NCI-H226 (cell line): ENCODE data around the gene CFTR.

ENCODE experiments used
- DNase-seq: peaks from one replicate; pipeline ENCODE4 v3.0.0-alpha.2; 2015

The CFTR gene

GRCh38 chr7:117592011-117592635 lies 112.3 kb downstream of the CFTR start:
- DNase-seq: no peak

- no peak for DNase-seq
Measured at GRCh38 chr7:117596134-117596533, 116.3 kb downstream of the CFTR start.

DNA sequence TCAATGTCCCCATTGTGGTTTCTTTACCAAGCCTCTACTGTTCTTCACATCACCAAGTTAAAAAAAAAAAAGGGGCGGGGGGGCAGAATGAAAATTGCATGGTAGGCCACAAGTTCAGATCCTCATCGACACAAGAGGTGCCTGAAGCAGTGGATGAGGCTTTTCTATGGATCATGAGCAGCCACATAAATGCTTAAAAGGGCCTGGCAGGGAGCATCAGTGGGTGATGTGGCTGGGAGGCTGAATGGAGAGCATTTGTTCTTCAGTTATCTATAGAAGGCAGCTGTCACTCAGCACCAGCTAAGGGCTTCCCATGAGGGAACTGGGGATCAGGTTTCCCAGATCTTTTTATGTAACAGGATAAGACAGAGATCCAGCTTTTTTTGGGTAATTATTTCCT lies 117.9 kb downstream of the CFTR start:
- DNase-seq: no peak

- no peak for DNase-seq
Measured at GRCh38 chr7:117600911-117601310, 121.1 kb downstream of the CFTR start.

DNA sequence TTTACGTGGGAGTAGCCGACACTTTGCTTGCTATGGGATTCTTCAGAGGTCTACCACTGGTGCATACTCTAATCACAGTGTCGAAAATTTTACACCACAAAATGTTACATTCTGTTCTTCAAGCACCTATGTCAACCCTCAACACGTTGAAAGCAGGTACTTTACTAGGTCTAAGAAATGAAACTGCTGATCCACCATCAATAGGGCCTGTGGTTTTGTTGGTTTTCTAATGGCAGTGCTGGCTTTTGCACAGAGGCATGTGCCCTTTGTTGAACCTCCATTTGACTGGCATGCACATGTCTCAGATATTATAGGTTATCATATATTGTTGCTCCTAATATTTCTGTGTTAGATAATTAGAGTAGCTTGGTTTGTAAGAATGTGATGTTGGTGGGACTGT lies 123.8 kb downstream of the CFTR start:
- no peak for DNase-seq

- no peak for DNase-seq
Measured at GRCh38 chr7:117605712-117606111, 125.9 kb downstream of the CFTR start.

GRCh38 chr7:117606132-117606531 lies 126.3 kb downstream of the CFTR start:
- no peak for DNase-seq

GRCh38 chr7:117610396-117610795 lies 130.6 kb downstream of the CFTR start:
- DNase-seq: no peak

GRCh38 chr7:117612637-117613036 lies 132.8 kb downstream of the CFTR start:
- no peak for DNase-seq

- no peak for DNase-seq
Measured at GRCh38 chr7:117616694-117617093, 136.9 kb downstream of the CFTR start.

GRCh38 chr7:117619681-117620080 lies 139.9 kb downstream of the CFTR start:
- DNase-seq: no peak

DNA sequence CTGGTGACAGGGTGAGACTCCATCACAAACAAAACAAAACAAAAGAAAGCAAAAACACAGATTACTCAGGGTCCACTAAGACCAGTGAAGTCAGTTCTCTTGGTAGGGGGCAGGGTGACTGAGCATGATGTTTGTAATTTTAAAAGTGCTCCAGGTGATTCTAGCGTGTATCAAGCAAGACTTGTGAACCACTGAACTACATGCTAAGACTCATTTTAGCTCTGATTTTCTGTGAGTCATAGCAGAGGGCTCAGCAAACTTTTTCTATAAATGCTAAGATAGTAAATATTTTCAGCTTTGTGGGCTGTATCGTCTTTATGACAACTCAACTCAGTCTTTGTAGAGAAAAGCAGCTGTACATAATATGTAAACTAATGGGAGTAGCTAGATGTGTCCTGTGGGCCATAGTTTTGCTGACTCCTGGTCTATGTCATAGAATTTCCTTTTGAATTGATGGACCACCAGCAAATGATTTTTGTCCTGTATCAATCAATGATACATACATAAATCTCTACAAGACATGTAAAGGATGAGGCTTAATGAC lies 141.3 kb downstream of the CFTR start:
- no peak for DNase-seq

- no peak for DNase-seq
Measured at GRCh38 chr7:117623606-117624005, 143.8 kb downstream of the CFTR start.

DNA sequence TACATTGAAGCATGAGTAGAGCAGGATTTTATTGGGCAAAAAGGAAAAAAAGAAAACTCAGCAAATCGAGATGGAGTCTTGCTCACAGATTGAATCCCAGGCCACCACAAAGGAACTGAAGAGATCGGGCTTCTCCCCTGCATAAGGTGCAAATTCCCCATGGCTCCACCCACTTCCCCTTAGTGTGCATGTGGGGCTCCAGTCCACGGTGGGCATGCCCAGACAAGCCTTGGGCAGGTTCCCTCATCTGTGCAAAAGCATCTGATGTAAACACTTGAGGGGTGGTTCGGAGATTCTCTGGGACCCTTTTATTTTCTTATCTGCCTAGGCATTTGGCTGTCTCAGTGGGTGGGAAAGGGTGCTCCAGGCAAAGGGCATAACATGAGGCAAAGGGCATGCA lies 150.7 kb downstream of the CFTR start:
- no peak for DNase-seq

GRCh38 chr7:117630907-117631564 lies 151.2 kb downstream of the CFTR start:
- DNase-seq: no peak

DNA sequence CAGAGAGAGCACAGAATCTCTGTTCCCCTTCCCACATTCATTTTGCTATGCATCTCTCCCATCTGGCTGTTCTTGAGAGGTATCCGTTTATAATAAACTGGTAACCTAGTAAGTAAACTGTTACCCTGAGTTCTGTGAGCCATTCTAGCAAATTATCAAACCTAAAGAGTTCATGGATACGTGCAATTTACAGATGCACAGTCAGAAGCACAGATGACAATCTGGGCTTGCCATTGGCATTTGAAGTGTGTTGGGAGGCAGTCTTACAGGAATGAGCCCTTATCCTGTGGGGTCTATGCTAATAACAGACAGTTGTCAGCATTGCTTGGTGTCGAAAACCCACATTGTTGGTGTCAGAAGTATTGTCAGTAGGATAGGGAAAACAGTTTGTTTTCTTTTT lies 151.8 kb downstream of the CFTR start:
- DNase-seq: no peak

DNA sequence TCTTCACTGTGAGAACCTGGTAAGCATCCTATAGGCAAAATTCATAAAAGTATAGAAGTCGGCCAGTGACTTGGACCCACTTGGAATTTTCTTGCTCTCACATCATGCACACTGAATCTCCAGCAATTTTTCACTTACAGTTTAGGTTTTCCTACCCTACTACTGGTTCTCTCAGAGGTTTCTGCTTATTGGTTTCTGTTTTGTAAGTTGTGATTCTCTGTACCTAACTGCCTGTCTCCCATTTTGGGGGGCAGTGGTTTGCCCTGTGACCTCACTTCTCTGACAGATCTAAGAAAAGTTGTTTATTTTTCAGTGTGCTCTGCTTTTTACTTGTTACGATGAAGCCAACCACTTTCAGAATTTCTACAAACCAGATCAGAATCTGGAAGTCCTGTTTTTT lies 158.1 kb downstream of the CFTR start:
- no peak for DNase-seq

GRCh38 chr7:117639966-117640365 lies 160.1 kb downstream of the CFTR start:
- no peak for DNase-seq

DNA sequence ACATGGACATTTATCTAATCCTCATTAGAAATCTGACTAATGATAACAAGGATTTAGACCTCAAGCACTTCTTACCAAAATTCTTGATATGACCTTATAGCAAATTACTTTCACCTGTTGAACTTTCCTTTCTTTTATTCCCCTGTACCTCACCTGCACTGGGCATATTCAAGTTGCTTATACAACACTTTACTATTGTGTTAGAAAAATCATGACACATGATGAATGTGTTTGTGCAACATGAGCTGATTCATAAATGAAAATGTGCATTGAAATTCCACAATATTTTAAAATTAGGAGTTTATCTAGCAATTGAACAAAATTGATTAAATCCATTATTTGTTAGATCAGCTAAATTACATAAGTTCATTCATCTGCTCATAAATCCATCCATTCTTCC lies 160.6 kb downstream of the CFTR start:
- DNase-seq: no peak

DNA sequence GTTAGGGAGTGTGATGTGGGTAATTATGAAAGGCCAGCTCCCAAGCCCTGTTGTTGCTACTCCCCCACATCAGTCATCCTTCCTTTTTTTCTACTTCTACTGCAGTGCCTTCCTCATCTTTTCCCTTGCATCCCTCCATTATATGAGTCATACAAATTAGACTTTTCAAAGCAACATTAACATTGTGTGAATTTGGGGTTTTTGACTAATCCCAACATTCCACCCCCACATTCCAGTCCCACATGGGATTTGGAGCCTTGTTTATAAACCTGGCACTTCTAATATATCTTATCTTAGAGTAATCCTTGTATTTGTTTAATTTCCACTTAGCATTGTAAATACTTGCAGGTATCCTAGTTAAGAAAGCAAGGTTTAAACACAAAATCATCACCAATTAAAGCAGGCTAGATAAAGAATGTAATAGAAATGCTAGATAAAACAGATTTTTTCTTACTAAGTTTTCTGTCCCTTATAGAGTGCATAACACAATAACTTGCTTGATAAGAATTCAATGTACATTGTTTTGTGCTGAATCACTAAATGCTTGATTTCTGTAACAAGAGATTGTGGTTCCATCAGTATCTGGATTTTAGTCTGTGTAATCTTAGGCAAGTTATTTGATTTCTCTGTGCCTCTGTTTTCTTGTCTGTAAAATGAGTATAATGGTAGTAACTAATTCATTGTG lies 165.8 kb downstream of the CFTR start:
- peak; percentile 93 for DNase-seq

GRCh38 chr7:117648203-117648866 lies 168.5 kb downstream of the CFTR start:
- DNase-seq: no peak

DNA sequence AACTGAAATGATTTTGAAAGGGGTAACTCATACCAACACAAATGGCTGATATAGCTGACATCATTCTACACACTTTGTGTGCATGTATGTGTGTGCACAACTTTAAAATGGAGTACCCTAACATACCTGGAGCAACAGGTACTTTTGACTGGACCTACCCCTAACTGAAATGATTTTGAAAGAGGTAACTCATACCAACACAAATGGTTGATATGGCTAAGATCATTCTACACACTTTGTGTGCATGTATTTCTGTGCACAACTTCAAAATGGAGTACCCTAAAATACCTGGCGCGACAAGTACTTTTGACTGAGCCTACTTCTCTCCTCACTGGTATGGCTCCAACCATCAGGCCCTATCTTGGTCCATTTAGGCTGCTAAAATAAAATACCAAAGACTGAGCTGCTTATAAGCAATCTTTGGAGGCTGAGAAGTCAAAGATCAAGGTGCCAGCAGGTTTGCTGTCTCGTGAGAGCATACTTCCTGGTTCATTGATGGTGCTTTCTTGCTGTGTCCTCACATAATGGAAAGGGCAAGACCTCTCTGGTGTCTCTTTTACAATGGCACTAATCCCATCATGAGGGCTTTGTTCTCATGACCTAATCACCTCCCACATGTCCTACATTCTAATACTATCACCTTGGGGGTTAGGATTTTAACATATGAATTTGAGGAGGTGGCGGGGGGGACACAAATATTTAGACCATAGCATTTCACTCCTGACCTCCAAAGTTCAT lies 173.3 kb downstream of the CFTR start:
- no peak for DNase-seq

- DNase-seq: no peak
Measured at GRCh38 chr7:117654780-117655179, 175.0 kb downstream of the CFTR start.
